ENCODE measurements around the gene NDUFA3. TPM values are rescaled to one million over a fixed set of nuclear protein-coding genes. Genes with fewer than 3 reads are reported as not detected.
A peak's percentile ranks its signal among the peaks of the same experiment; 100 is the strongest.

The NDUFA3 gene
- total and polyA plus RNA-seq, 4 donors = 64.9 to 129 (median 70.9) TPM

GRCh38 chr19:54115109-54116063 is 12.7 kb downstream of the NDUFA3 start, which contains the start of the genes PRPF31 and TFPT:
Gene PRPF31, plus strand, starts transcription at chr19:54115754. Its CDS starts 2,525 bp downstream, at chr19:54118279.
Gene TFPT, minus strand, starts transcription at chr19:54115657. Its CDS starts 388 bp downstream, at chr19:54115269.
- Histone ChIP-seq H3K36me3 (ENCODE audit: control insufficient read depth in 1 of 2, insufficient read depth in 2 of 2, low read length in 1 of 2) (no peaks in the 10 kb centered on the region), H3K27ac (ENCODE audit: low read depth in 1 of 2, low read length in 2 of 2) (peak within 1 kb of the TSS in 1 of 2 donors; percentile 51), H3K9me3 (ENCODE audit: control insufficient read depth, low read length) (no peaks in the 10 kb centered on the region), H3K4me3 (ENCODE audit: low read length in 2 of 2) (peak within 1 kb of the TSS; percentile 41 to 59), H3K4me1 (ENCODE audit: control insufficient read depth in 1 of 2, insufficient read depth in 2 of 2, low read length in 2 of 2) (no peaks in the 10 kb centered on the region), H3K27me3 (ENCODE audit: control insufficient read depth in 1 of 2, insufficient read depth in 2 of 2, low read length in 1 of 2) (no peaks in the 10 kb centered on the region)
- ATAC-seq (ENCODE audit: low FRiP score) (peak; percentile 97), DNase-seq (peak; percentile 98)
- intact Hi-C loops (cut with DNase I) = loop anchor here (1.0 to 10.0 kb wide), 3 partner anchors 22 to 251 kb away; partner anchors contain the start of genes CNOT3 (in 1 of the 2), MYADM (in 1 of the 2) and TSEN34 (in 1 of the 2)
- 0 to 1% methylated on average over 60 of the region's 60 CpGs for WGBS, 2 donors

- no peak overlapping the region for H3K27ac ChIP-seq (ENCODE audit: low read depth in 1 of 2, low read length in 2 of 2)
- DNase-seq = no peak
- intact Hi-C loops (cut with DNase I) = no loop called here
These were observed 18.6 kb downstream of the NDUFA3 start for GRCh38 chr19:54121259-54121658.

GRCh38 chr19:54123682-54124081 is 21.0 kb downstream of the NDUFA3 start:
- H3K4me1 ChIP-seq (ENCODE audit: control insufficient read depth in 1 of 2, insufficient read depth in 2 of 2, low read length in 2 of 2) = no peaks in the 10 kb centered on the region
- ATAC-seq (ENCODE audit: low FRiP score) (no peak), DNase-seq (no peak)
- peaks cover 0 to 22% of the 10 kb centered on the region in 2 donors for H3K36me3 ChIP-seq (ENCODE audit: control insufficient read depth in 1 of 2, insufficient read depth in 2 of 2, low read length in 1 of 2)
- H3K4me3 ChIP-seq (ENCODE audit: low read length in 2 of 2) = no peak overlapping the region
- no peak overlapping the region for H3K27ac ChIP-seq (ENCODE audit: low read depth in 1 of 2, low read length in 2 of 2)
- intact Hi-C loops (cut with DNase I) = no loop called here
- no peaks in the 10 kb centered on the region for H3K27me3 ChIP-seq (ENCODE audit: control insufficient read depth in 1 of 2, insufficient read depth in 2 of 2, low read length in 1 of 2)
- no peaks in the 10 kb centered on the region for H3K9me3 ChIP-seq (ENCODE audit: control insufficient read depth, low read length)
- 89 to 93% methylated on average over 17 of the region's 17 CpGs for whole genome bisulfite sequencing, 2 donors

More at GRCh38 chr19:54121259-54121658, 18.6 kb downstream of the NDUFA3 start:
- no peaks in the 10 kb centered on the region for H3K27me3 ChIP-seq (ENCODE audit: control insufficient read depth in 1 of 2, insufficient read depth in 2 of 2, low read length in 1 of 2)
- WGBS, 2 donors = 94 to 96% methylated on average over 9 to 10 of the region's 10 CpGs
- no peaks in the 10 kb centered on the region for H3K9me3 ChIP-seq (ENCODE audit: control insufficient read depth, low read length)
- peaks cover 0 to 20% of the 10 kb centered on the region in 2 donors for H3K36me3 ChIP-seq (ENCODE audit: control insufficient read depth in 1 of 2, insufficient read depth in 2 of 2, low read length in 1 of 2)
- H3K4me1 ChIP-seq (ENCODE audit: control insufficient read depth in 1 of 2, insufficient read depth in 2 of 2, low read length in 2 of 2) = no peaks in the 10 kb centered on the region
- ATAC-seq (ENCODE audit: low FRiP score) = no peak
- no peak overlapping the region for H3K4me3 ChIP-seq (ENCODE audit: low read length in 2 of 2)

GRCh38 chr19:54124393-54124792 is 21.7 kb downstream of the NDUFA3 start:
- H3K4me3 ChIP-seq (ENCODE audit: low read length in 2 of 2) = no peak overlapping the region
- ATAC-seq (ENCODE audit: low FRiP score) = no peak
- 87 to 91% methylated on average over 18 to 19 of the region's 19 CpGs for WGBS, 2 donors
- peaks cover 0 to 26% of the 10 kb centered on the region in 2 donors for H3K36me3 ChIP-seq (ENCODE audit: control insufficient read depth in 1 of 2, insufficient read depth in 2 of 2, low read length in 1 of 2)
- DNase-seq = no peak
- no peak overlapping the region for H3K27ac ChIP-seq (ENCODE audit: low read depth in 1 of 2, low read length in 2 of 2)
- no peaks in the 10 kb centered on the region for H3K27me3 ChIP-seq (ENCODE audit: control insufficient read depth in 1 of 2, insufficient read depth in 2 of 2, low read length in 1 of 2)
- no peaks in the 10 kb centered on the region for H3K4me1 ChIP-seq (ENCODE audit: control insufficient read depth in 1 of 2, insufficient read depth in 2 of 2, low read length in 2 of 2)
- no peaks in the 10 kb centered on the region for H3K9me3 ChIP-seq (ENCODE audit: control insufficient read depth, low read length)
- intact Hi-C loops (cut with DNase I) = no loop called here

- no peaks in the 10 kb centered on the region for H3K27me3 ChIP-seq (ENCODE audit: control insufficient read depth in 1 of 2, insufficient read depth in 2 of 2, low read length in 1 of 2)
- H3K4me3 ChIP-seq (ENCODE audit: low read length in 2 of 2) = no peak overlapping the region
- H3K27ac ChIP-seq (ENCODE audit: low read depth in 1 of 2, low read length in 2 of 2) = no peak overlapping the region
- intact Hi-C loops (cut with DNase I) = no loop called here
- peaks cover 0 to 29% of the 10 kb centered on the region in 2 donors for H3K36me3 ChIP-seq (ENCODE audit: control insufficient read depth in 1 of 2, insufficient read depth in 2 of 2, low read length in 1 of 2)
- H3K4me1 ChIP-seq (ENCODE audit: control insufficient read depth in 1 of 2, insufficient read depth in 2 of 2, low read length in 2 of 2) = no peaks in the 10 kb centered on the region
- no peaks in the 10 kb centered on the region for H3K9me3 ChIP-seq (ENCODE audit: control insufficient read depth, low read length)
- DNase-seq (no peak), ATAC-seq (ENCODE audit: low FRiP score) (no peak)
- 88 to 91% methylated on average over 9 of the region's 9 CpGs for whole genome bisulfite sequencing, 2 donors
These were observed 23.1 kb downstream of the NDUFA3 start for GRCh38 chr19:54125713-54126112.

GRCh38 chr19:54127688-54128440 is 25.2 kb downstream of the NDUFA3 start:
- H3K4me1 ChIP-seq (ENCODE audit: control insufficient read depth in 1 of 2, insufficient read depth in 2 of 2, low read length in 2 of 2) = no peaks in the 10 kb centered on the region
- H3K27ac ChIP-seq (ENCODE audit: low read depth in 1 of 2, low read length in 2 of 2) = no peak overlapping the region
- no peaks in the 10 kb centered on the region for H3K9me3 ChIP-seq (ENCODE audit: control insufficient read depth, low read length)
- ATAC-seq (ENCODE audit: low FRiP score) (no peak), DNase-seq (no peak)
- H3K36me3 ChIP-seq (ENCODE audit: control insufficient read depth in 1 of 2, insufficient read depth in 2 of 2, low read length in 1 of 2) = peaks cover 0 to 28% of the 10 kb centered on the region in 2 donors
- intact Hi-C loops (cut with DNase I) = no loop called here
- no peak overlapping the region for H3K4me3 ChIP-seq (ENCODE audit: low read length in 2 of 2)
- WGBS, 2 donors = 91 to 92% methylated on average over 42 to 44 of the region's 44 CpGs
- H3K27me3 ChIP-seq (ENCODE audit: control insufficient read depth in 1 of 2, insufficient read depth in 2 of 2, low read length in 1 of 2) = no peaks in the 10 kb centered on the region

GRCh38 chr19:54128441-54128725 is 25.7 kb downstream of the NDUFA3 start:
- Histone ChIP-seq H3K9me3 (ENCODE audit: control insufficient read depth, low read length) (no peaks in the 10 kb centered on the region), H3K27me3 (ENCODE audit: control insufficient read depth in 1 of 2, insufficient read depth in 2 of 2, low read length in 1 of 2) (no peaks in the 10 kb centered on the region), H3K27ac (ENCODE audit: low read depth in 1 of 2, low read length in 2 of 2) (no peak overlapping the region), H3K36me3 (ENCODE audit: control insufficient read depth in 1 of 2, insufficient read depth in 2 of 2, low read length in 1 of 2) (peaks cover 0 to 24% of the 10 kb centered on the region in 2 donors), H3K4me3 (ENCODE audit: low read length in 2 of 2) (no peak overlapping the region), H3K4me1 (ENCODE audit: control insufficient read depth in 1 of 2, insufficient read depth in 2 of 2, low read length in 2 of 2) (no peaks in the 10 kb centered on the region)
- intact Hi-C loops (cut with DNase I) = no loop called here
- 86 to 92% methylated on average over 17 to 20 of the region's 20 CpGs for WGBS, 2 donors
- ATAC-seq (ENCODE audit: low FRiP score) (no peak), DNase-seq (no peak)

GRCh38 chr19:54128796-54129616 is 26.4 kb downstream of the NDUFA3 start:
- no peak overlapping the region for H3K4me3 ChIP-seq (ENCODE audit: low read length in 2 of 2)
- H3K27me3 ChIP-seq (ENCODE audit: control insufficient read depth in 1 of 2, insufficient read depth in 2 of 2, low read length in 1 of 2) = no peaks in the 10 kb centered on the region
- no peak overlapping the region for H3K27ac ChIP-seq (ENCODE audit: low read depth in 1 of 2, low read length in 2 of 2)
- H3K9me3 ChIP-seq (ENCODE audit: control insufficient read depth, low read length) = no peaks in the 10 kb centered on the region
- ATAC-seq (ENCODE audit: low FRiP score) (no peak), DNase-seq (no peak)
- 95 to 96% methylated on average over 31 to 41 of the region's 41 CpGs for whole genome bisulfite sequencing, 2 donors
- no peaks in the 10 kb centered on the region for H3K4me1 ChIP-seq (ENCODE audit: control insufficient read depth in 1 of 2, insufficient read depth in 2 of 2, low read length in 2 of 2)
- intact Hi-C loops (cut with DNase I) = no loop called here
- peaks cover 0 to 18% of the 10 kb centered on the region in 2 donors for H3K36me3 ChIP-seq (ENCODE audit: control insufficient read depth in 1 of 2, insufficient read depth in 2 of 2, low read length in 1 of 2)

All from aorta (tissue), 5 donors.